ENCODE data around the gene RNF5.

DNA sequence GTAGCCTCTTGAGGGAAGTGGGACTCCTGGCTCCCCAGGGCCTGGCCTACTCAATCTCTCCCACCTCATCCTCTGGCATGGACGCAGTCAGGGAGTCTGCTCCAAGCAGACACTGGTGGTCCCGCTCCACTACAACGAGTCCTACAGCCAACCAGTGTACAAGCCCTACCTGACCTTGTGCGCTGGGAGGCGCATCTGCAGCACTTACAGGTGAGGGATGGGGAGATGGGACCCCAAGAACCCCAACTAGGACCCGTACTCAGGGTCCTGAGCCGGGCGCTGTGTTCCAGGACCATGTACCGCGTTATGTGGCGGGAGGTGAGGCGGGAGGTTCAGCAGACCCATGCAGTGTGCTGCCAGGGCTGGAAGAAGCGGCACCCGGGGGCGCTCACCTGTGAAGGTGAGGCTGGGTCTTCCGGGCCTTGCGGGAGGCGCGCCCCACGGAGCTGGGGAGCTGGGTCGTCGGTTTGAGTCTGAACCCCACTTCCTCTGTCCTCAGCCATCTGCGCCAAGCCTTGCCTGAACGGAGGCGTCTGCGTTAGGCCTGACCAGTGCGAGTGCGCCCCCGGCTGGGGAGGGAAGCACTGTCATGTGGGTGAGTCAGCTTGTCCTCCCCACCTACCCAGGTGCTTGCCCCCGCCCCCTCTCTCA is 11.7 kb upstream of the RNF5 start:
- TF ChIP-seq POLR2A (IDR thresholded peaks at IDR 0.05): no peak
- TF ChIP-seq, protein P1, sequence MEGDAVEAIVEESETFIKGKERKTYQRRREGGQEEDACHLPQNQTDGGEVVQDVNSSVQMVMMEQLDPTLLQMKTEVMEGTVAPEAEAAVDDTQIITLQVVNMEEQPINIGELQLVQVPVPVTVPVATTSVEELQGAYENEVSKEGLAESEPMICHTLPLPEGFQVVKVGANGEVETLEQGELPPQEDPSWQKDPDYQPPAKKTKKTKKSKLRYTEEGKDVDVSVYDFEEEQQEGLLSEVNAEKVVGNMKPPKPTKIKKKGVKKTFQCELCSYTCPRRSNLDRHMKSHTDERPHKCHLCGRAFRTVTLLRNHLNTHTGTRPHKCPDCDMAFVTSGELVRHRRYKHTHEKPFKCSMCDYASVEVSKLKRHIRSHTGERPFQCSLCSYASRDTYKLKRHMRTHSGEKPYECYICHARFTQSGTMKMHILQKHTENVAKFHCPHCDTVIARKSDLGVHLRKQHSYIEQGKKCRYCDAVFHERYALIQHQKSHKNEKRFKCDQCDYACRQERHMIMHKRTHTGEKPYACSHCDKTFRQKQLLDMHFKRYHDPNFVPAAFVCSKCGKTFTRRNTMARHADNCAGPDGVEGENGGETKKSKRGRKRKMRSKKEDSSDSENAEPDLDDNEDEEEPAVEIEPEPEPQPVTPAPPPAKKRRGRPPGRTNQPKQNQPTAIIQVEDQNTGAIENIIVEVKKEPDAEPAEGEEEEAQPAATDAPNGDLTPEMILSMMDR (IDR thresholded peaks at IDR 0.05): no peak

All from esophagus squamous epithelium (tissue), 4 donors.